ENCODE data around the gene CIP2A. TPM values are rescaled to one million over a fixed set of nuclear protein-coding genes. Genes with fewer than 3 reads are reported as not detected.

CIP2A gene
- polyA plus RNA-seq, 2 of the 4 experiments (the other 2 are of a cell fraction) = 30.7 to 31.8 TPM

GRCh38 chr3:108500728-108501127 lies 88.5 kb downstream of the CIP2A start (continued):
- no peak for TF ChIP-seq USF2 (IDR thresholded peaks at IDR 0.05)
- TF ChIP-seq CTCF (IDR thresholded peaks at IDR 0.05) = no peak
- TF ChIP-seq MAZ (IDR thresholded peaks at IDR 0.05; ENCODE audit: borderline replicate concordance, low read depth, low read length) = no peak

Small RNA genes within 50 kb of the gene (small RNA-seq; reads per million reads assigned to genes)
- gene RF00156 = 0 to 0.04 (median 0) reads per million in 6 experiments

Other genes starting within 250 kb of the CIP2A start
- 0.29 and 0.39 TPM in 2 replicates for gene MYH15, start 78.8 kb downstream of the CIP2A start, polyA plus RNA-seq (2011; rRNA removed)
- 0.81 to 2.4 TPM (median 1.7 TPM) in 3 replicates for gene MYH15, start 78.8 kb downstream of the CIP2A start, polyA plus RNA-seq (2017; fragmentation: RNase III; extraction: RNeasy Plus Mini Kit Qiagen cat#74134 plus additional on column Dnase treatment)
- 15.6 and 22.2 TPM in 2 replicates for gene DZIP3, start 284 bp upstream of the CIP2A start, polyA plus RNA-seq (2011; rRNA removed)
- gene DZIP3, start 284 bp upstream of the CIP2A start, polyA plus RNA-seq (2017; fragmentation: RNase III; extraction: RNeasy Plus Mini Kit Qiagen cat#74134 plus additional on column Dnase treatment) = 8.1 to 10.1 TPM (median 9.1 TPM) in 3 replicates
- gene RETNLB, start 168.0 kb upstream of the CIP2A start, polyA plus RNA-seq (2011; rRNA removed) = not detected in 2 replicates
- gene RETNLB, start 168.0 kb upstream of the CIP2A start, polyA plus RNA-seq (2017; fragmentation: RNase III; extraction: RNeasy Plus Mini Kit Qiagen cat#74134 plus additional on column Dnase treatment) = not detected in 3 replicates
- gene TRAT1, start 233.3 kb upstream of the CIP2A start, polyA plus RNA-seq (2011; rRNA removed) = not detected in 2 replicates
- not detected in 3 replicates for gene TRAT1, start 233.3 kb upstream of the CIP2A start, polyA plus RNA-seq (2017; fragmentation: RNase III; extraction: RNeasy Plus Mini Kit Qiagen cat#74134 plus additional on column Dnase treatment)

All from A549 (cell line).